ENCODE data around the gene TCIRG1.

Gene TCIRG1

DNA sequence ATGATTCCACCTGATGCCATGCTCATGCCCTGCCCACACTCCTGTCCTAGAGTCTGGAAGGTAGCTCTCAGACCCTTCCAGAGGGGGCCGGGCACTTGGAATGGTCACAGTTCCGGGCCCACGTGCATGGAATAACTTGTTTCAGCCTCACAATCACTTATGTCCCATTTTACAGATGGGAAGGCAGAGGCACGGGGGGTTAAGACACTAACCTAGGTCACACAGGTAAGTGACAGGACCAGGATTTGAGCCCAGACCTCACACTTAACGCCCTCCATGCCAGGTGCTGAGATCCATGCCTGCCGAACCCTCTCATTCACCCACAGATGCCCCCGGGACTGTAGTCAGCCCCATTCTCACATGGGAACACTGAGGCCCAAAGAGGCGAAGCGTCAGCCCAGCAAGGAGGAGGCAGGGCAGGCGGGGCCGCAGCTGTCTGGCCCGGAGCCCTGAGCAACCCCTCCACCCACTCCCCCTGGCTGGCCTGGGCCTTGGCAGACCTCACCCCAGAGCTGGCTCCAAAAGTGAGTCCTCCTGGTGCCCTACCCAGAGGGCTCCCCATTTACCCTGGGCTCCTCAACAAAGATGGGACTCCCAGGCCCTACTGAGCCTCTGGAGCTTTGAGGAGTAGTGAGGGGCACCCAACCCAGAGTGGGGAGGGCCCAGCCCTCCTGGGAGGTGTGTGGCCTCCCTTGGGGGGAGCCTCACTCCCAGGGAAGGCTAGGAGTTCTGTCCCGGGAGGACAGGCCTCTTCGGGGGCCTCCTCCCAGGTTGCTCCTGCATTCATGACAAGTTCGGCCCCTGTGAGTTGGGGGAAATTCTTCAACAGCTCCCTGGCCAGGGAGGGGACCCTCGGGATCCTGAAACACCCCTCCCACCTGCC, 31.1 kb upstream of the TCIRG1 start:
- TF ChIP-seq TCF12 (IDR thresholded peaks at IDR 0.05; ENCODE audit: low read depth) (no peak), TEAD4 (IDR thresholded peaks at IDR 0.05) (no peak), EP300 (IDR thresholded peaks at IDR 0.05; ENCODE audit: borderline replicate concordance) (no peak), CREB1 (IDR thresholded peaks at IDR 0.05; ENCODE audit: low read depth) (no peak), ZBTB7A (IDR thresholded peaks at IDR 0.05; ENCODE audit: low read depth) (no peak), REST (IDR thresholded peaks at IDR 0.05; ENCODE audit: low read depth) (no peak), FOXM1 (IDR thresholded peaks at IDR 0.05; ENCODE audit: borderline replicate concordance, low read depth) (no peak), TAF1 (IDR thresholded peaks at IDR 0.05; ENCODE audit: low read depth) (no peak), USF1 (IDR thresholded peaks at IDR 0.05) (no peak), RAD21 (IDR thresholded peaks at IDR 0.05; ENCODE audit: low read depth) (no peak), NFIC (IDR thresholded peaks at IDR 0.05) (no peak), YY1 (IDR thresholded peaks at IDR 0.05; ENCODE audit: low read depth) (no peak), CEBPB (IDR thresholded peaks at IDR 0.05) (no peak), EGR1 (IDR thresholded peaks at IDR 0.05) (no peak)
- TF ChIP-seq, protein P1, sequence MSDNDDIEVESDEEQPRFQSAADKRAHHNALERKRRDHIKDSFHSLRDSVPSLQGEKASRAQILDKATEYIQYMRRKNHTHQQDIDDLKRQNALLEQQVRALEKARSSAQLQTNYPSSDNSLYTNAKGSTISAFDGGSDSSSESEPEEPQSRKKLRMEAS (IDR thresholded peaks at IDR 0.05) = no peak

DNA sequence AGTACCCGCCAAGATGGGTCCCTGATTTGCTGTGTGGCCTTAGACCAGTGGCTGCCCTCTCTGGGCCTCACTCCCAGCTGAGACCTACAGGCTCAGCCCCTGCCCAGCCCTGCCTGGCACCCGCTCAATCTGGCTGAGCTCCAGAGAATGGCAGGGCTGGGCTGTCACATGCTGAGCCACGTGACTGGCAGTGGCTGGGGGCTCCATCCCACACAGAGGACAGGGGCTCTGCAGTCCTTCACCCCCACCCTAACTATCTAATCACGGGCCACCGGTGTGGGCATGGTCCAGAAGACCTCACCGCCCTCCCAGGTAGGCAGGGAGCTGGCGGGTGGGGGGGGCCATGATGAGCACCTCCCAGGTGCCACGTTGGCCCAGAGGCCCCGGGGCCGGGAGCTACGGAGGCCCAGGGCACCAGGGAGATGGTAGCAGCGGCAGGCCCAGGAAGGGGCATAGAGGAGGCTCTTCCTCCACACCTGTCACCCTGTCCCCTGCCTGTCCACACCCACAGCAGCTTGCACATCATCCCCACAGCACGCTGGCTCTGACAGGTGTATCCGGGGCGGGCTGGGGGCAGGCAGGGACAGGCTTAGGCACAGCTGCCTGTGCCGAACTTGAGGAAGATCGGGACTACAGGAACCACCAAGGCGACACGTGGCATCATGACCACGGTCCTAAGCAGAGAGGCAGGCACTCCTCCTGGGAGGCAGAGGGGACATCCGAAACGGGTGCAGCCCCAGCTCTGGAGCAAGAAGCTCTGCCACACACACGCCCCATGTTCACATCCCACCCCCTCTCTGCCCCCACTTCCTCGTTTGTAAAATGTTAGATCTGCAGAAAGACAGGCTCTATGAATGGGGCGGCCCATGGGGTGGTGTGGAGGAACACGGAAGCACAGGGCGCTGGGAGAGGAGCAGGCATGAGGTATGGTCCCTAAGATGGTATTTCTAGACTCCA, 30.2 kb upstream of the TCIRG1 start:
- no peak for TF ChIP-seq YY1 (IDR thresholded peaks at IDR 0.05; ENCODE audit: low read depth)
- TF ChIP-seq NFIC (IDR thresholded peaks at IDR 0.05) = peak; percentile 69
- TF ChIP-seq, protein P1 (IDR thresholded peaks at IDR 0.05) = 0 out of 2 replicates have a peak, but pooled peaks have one; percentile 31
- no peak for TF ChIP-seq CEBPB (IDR thresholded peaks at IDR 0.05)
- no peak for TF ChIP-seq EGR1 (IDR thresholded peaks at IDR 0.05)
- TF ChIP-seq USF1 (IDR thresholded peaks at IDR 0.05) = peak; percentile 91

DNA sequence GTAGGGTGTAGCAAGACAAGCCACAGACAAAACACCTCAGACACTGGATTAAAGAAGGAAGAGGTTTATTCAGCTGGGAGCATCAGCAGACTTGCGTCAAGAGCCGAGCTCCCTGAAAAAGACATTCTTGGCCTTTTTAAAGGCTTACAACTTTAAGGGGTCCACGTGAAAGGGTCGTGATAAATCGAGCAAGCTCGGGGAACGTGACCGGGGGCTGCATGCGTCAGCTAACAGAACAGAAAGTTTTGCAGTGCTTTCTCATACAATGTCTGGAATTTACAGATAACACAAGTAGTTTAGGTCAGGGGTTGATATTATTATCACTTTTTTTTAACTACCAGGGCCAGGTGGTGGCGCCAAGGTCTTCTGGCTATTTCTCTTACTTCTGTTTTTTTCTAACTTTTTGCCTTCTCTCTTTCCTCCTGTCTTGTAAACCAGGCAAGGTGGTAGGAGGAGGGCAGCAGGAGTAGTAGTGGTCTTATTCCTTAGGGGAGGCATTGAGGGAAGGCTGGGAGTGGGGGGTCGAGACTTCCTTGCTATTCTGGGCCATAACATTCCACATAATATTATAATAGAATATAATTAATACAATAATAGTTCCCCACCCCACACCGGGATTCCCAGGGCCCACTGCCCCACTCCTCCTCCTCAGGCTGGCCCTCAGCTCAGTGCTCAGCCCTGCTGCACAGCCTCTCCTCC, 29.3 kb upstream of the TCIRG1 start:
- TF ChIP-seq RAD21 (IDR thresholded peaks at IDR 0.05; ENCODE audit: low read depth) = peak; percentile 63
- no peak for TF ChIP-seq TAF1 (IDR thresholded peaks at IDR 0.05; ENCODE audit: low read depth)

DNA sequence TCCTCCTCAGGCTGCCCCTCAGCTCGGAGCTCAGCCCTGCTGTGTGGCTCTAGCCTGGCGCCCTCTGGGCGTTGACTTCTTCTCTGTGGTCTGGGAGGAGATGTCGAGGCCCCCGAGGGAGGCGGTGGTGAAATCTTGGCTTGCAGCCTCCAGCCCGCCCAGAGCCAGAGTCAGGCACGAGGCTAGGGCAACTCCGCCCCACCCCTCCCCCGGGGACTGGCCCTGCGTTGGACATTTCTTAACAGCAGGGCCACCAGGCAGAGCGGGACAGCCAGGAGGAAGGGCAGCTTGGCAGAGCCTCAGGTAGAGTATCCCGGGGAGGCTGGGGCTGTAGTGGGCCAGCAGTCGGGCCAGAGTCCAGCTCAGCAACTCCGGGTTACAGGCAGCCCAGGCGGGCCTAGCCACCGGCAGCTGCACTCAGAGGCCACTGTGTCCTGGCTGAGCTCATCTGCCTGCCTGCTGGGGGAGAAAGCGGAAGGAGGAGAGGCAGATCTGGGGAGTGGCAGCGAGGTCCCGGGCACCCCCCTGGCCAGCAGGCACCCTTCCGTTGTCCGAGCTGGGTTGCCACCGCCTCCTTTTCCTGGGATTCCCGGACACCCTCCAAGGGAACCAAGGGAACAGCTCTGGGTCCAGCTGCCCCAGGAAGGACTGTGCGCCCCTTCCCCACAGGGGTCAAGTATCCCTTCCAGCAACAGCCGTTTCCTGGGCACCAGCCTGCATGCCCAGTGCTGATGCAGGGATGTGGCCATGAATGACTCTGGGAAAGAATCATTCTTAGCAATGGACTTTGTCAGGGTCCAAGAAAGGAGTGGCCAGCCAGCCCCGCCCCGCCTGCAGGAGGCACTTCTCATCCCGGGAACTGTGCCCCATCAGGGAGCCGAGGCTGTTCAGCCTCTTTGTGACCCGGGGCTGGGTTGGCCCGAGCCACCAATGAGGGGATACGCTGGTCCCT, 28.5 kb upstream of the TCIRG1 start, which contains the start of gene ALDH3B1:
ALDH3B1 (plus strand) TSS at position 238 of the 952 bp plus-strand sequence. CDS start 4,971 bp downstream, outside the sequence.
- 0 out of 2 replicates have a peak, but pooled peaks have one; percentile 17 for TF ChIP-seq USF1 (IDR thresholded peaks at IDR 0.05)
- peak; percentile 74 for TF ChIP-seq ZBTB7A (IDR thresholded peaks at IDR 0.05; ENCODE audit: low read depth)
- TF ChIP-seq CEBPB (IDR thresholded peaks at IDR 0.05) = peak; percentile 70
- peak; percentile 37; the same call in 1 of the 2 replicates for TF ChIP-seq EGR1 (IDR thresholded peaks at IDR 0.05)
- TF ChIP-seq TAF1 (IDR thresholded peaks at IDR 0.05; ENCODE audit: low read depth) = peak; percentile 64
- TF ChIP-seq, protein P1 (IDR thresholded peaks at IDR 0.05) = peak; percentile 94
- peak; percentile 86 for TF ChIP-seq TCF12 (IDR thresholded peaks at IDR 0.05; ENCODE audit: low read depth)
- peak; percentile 64 for TF ChIP-seq TEAD4 (IDR thresholded peaks at IDR 0.05)
- no peak for TF ChIP-seq YY1 (IDR thresholded peaks at IDR 0.05; ENCODE audit: low read depth)
- TF ChIP-seq FOXM1 (IDR thresholded peaks at IDR 0.05; ENCODE audit: borderline replicate concordance, low read depth) = peak; percentile 64; the same call in 1 of the 2 replicates
- no peak for TF ChIP-seq CREB1 (IDR thresholded peaks at IDR 0.05; ENCODE audit: low read depth)
- peak; percentile 80 for TF ChIP-seq EP300 (IDR thresholded peaks at IDR 0.05; ENCODE audit: borderline replicate concordance)
- 0 out of 2 replicates have a peak, but pooled peaks have one; percentile 2 for TF ChIP-seq RAD21 (IDR thresholded peaks at IDR 0.05; ENCODE audit: low read depth)
- no peak for TF ChIP-seq REST (IDR thresholded peaks at IDR 0.05; ENCODE audit: low read depth)
- TF ChIP-seq NFIC (IDR thresholded peaks at IDR 0.05) = peak; percentile 93
